ENCODE results near the gene PDLIM4.

PDLIM4 gene

GRCh38 chr5:132305420-132305819 lies 47.9 kb downstream of the PDLIM4 start:
- DNase-seq (ENCODE audit: low read depth, low spot score) = no peak

GRCh38 chr5:132308701-132309100 lies 51.2 kb downstream of the PDLIM4 start:
- DNase-seq (ENCODE audit: low read depth, low spot score) = no peak

- DNase-seq (ENCODE audit: low read depth, low spot score) = no peak
Observed at GRCh38 chr5:132309679-132310078, 52.2 kb downstream of the PDLIM4 start.

- no peak for DNase-seq (ENCODE audit: low read depth, low spot score)
Observed at GRCh38 chr5:132310141-132310834, 52.8 kb downstream of the PDLIM4 start.

- DNase-seq (ENCODE audit: low read depth, low spot score) = no peak
Observed at GRCh38 chr5:132313366-132313765, 55.9 kb downstream of the PDLIM4 start.

- DNase-seq (ENCODE audit: low read depth, low spot score) = no peak
Observed at GRCh38 chr5:132313961-132314432, 56.5 kb downstream of the PDLIM4 start.

- DNase-seq (ENCODE audit: low read depth, low spot score) = no peak
Observed at GRCh38 chr5:132315529-132316067, 58.1 kb downstream of the PDLIM4 start.

- DNase-seq (ENCODE audit: low read depth, low spot score) = no peak
Observed at GRCh38 chr5:132319975-132320374, 62.5 kb downstream of the PDLIM4 start.

- no peak for DNase-seq (ENCODE audit: low read depth, low spot score)
Observed at GRCh38 chr5:132321109-132321721, 63.7 kb downstream of the PDLIM4 start.

- DNase-seq (ENCODE audit: low read depth, low spot score) = peak; percentile 79
Observed at GRCh38 chr5:132322266-132322665, 64.8 kb downstream of the PDLIM4 start.

Data from ELF-1 (cell line).